Fibroblast of lung (primary cell): ENCODE results near the gene COPS6. TPM values are rescaled to one million over a fixed set of nuclear protein-coding genes. Genes with fewer than 3 reads are reported as not detected.

Experiments used
- DNase-seq, 2 donors: peaks; one replicate each; pipeline versions ENCODE4 v3.0.0 to v3.0.0-alpha.2; 2010; ENCODE audit warnings: low read depth in 2 of 2
- H2AFZ ChIP-seq: 2 replicates; pipeline ENCODE4 v1.5.1; 2012; ENCODE audit warnings: low read length, control low read depth, inconsistent platforms
- H3K27ac ChIP-seq: 2 replicates; pipeline ENCODE4 v1.5.1; 2011; ENCODE audit warnings: low read length, control low read depth; ENCODE audit not compliant: insufficient read depth
- H3K27me3 ChIP-seq: 2 replicates; pipeline ENCODE4 v1.5.1; 2011; ENCODE audit warnings: mild to moderate bottlenecking, low read length; ENCODE audit not compliant: control insufficient read depth, insufficient read depth
- H3K36me3 ChIP-seq: 2 replicates; pipeline ENCODE4 v1.5.1; 2011; ENCODE audit warnings: low read length; ENCODE audit not compliant: control insufficient read depth, insufficient read depth
- H3K4me1 ChIP-seq: 2 replicates; pipeline ENCODE4 v1.5.1; 2011; ENCODE audit warnings: low read length; ENCODE audit not compliant: control insufficient read depth, insufficient read depth; ENCODE audit errors: extremely low read depth
- H3K4me2 ChIP-seq: 2 replicates; pipeline ENCODE4 v1.5.1; 2011; ENCODE audit warnings: low read length, control low read depth; ENCODE audit not compliant: insufficient read depth; ENCODE audit errors: extremely low read depth
- H3K4me3 ChIP-seq, 4 experiments: fragments of 200-600 bp in 1 of 4; sonication (generic) in 1 of 4; replicated peaks in 1 of 4; 2 replicates each; pipeline ENCODE4 v1.5.1; 2011 to 2016; ENCODE audit warnings: low read length in 4 of 4, low read depth in 3 of 4, mild to moderate bottlenecking in 3 of 4, control low read depth in 2 of 4, inconsistent platforms in 1 of 4, mixed read lengths in 1 of 4; ENCODE audit not compliant: insufficient read depth in 1 of 4; ENCODE audit errors: control extremely low read depth in 1 of 4
- H3K79me2 ChIP-seq: 2 replicates; pipeline ENCODE4 v1.5.1; 2012; ENCODE audit warnings: mild to moderate bottlenecking, low read length, inconsistent platforms; ENCODE audit not compliant: control insufficient read depth, insufficient read depth
- H3K9ac ChIP-seq: 2 replicates; pipeline ENCODE4 v1.5.1; 2011; ENCODE audit warnings: mild to moderate bottlenecking, low read length, control low read depth; ENCODE audit not compliant: insufficient read depth
- H3K9me3 ChIP-seq: 2 replicates; pipeline ENCODE4 v1.5.1; 2012; ENCODE audit warnings: low read depth, low read length; ENCODE audit not compliant: control insufficient read depth, insufficient read depth
- H4K20me1 ChIP-seq: 2 replicates; pipeline ENCODE4 v1.5.1; 2011; ENCODE audit warnings: low read length; ENCODE audit not compliant: control insufficient read depth, insufficient read depth; ENCODE audit errors: extremely low read depth
- CTCF ChIP-seq, 2 donors: IDR thresholded peaks in 1 of 2; conservative IDR thresholded peaks in 1 of 2; 1 replicate in 1 of 2; 2 replicates in 1 of 2; pipeline ENCODE4 v1.5.1; 2011 to 2012; ENCODE audit warnings: low read length in 2 of 2, control low read depth in 1 of 2, inconsistent platforms in 1 of 2, low read depth in 1 of 2, mild to moderate bottlenecking in 1 of 2
- EZH2 ChIP-seq: IDR thresholded peaks from 2 replicates; pipeline ENCODE4 v1.5.1; 2012; ENCODE audit warnings: low read length, control low read depth, mild to moderate bottlenecking; ENCODE audit errors: missing control alignments
- polyA plus RNA-seq, 2 donors: library from polyadenylated mRNA; depleted of rRNA in 1 of 2; stranded (reverse) in 1 of 2; unstranded in 1 of 2; fragments of >200 nt; gene quantifications; 2 replicates each; pipeline ENCODE4 v1.2.1, GENCODE V29; 2011 to 2012; ENCODE audit warnings: missing spikeins in 1 of 2
- total RNA-seq: library from RNA; depleted of rRNA; stranded (reverse); fragments of >200 nt; gene quantifications from 2 replicates; pipeline ENCODE4 v1.2.1, GENCODE V29; 2014

The COPS6 gene
- total and polyA plus RNA-seq, 2 donors (not counting 1 experiment from before 2014, with no cell fraction given), result 71.0 to 188 TPM

GRCh38 chr7:100091411-100092181 is 2.8 kb downstream of the COPS6 start:
- H3K9ac ChIP-seq, result no peak overlapping the region
- no peaks in the 10 kb centered on the region for H3K27me3 ChIP-seq
- H4K20me1 ChIP-seq, result no peaks in the 10 kb centered on the region
- H3K4me2 ChIP-seq, result peak overlapping the region; percentile 15
- H3K9me3 ChIP-seq, result no peaks in the 10 kb centered on the region
- no peak for TF ChIP-seq EZH2
- peak in 1 of 2 donors; percentile 19 for TF ChIP-seq CTCF (conservative IDR thresholded peaks at IDR 0.05 in 1 of 2, IDR thresholded peaks at IDR 0.05 in 1 of 2; ENCODE audit: low read depth in 1 of 2, low read length in 2 of 2)
- no peak overlapping the region for H3K4me3 ChIP-seq
- H3K4me1 ChIP-seq, result peaks cover 26% of the 10 kb centered on the region
- H3K27ac ChIP-seq, result peak overlapping the region; percentile 34
- peak in 1 of 2 donors; percentile 29 for DNase-seq
- peaks cover 27% of the 10 kb centered on the region for H3K79me2 ChIP-seq
- H2AFZ ChIP-seq, result no peak overlapping the region
- H3K36me3 ChIP-seq, result peaks cover 46% of the 10 kb centered on the region

GRCh38 chr7:100093054-100093453 is 4.3 kb downstream of the COPS6 start:
- no peak for DNase-seq
- Histone ChIP-seq H3K4me2 (no peak overlapping the region), H3K9me3 (no peaks in the 10 kb centered on the region), H3K36me3 (peaks cover 57% of the 10 kb centered on the region), H4K20me1 (no peaks in the 10 kb centered on the region), H3K79me2 (peaks cover 34% of the 10 kb centered on the region), H2AFZ (no peak overlapping the region), H3K27ac (no peak overlapping the region), H3K4me1 (peaks cover 18% of the 10 kb centered on the region), H3K27me3 (no peaks in the 10 kb centered on the region), H3K9ac (no peak overlapping the region), H3K4me3 (no peak overlapping the region)
- TF ChIP-seq CTCF (conservative IDR thresholded peaks at IDR 0.05 in 1 of 2, IDR thresholded peaks at IDR 0.05 in 1 of 2; ENCODE audit: low read depth in 1 of 2, low read length in 2 of 2), result no peak

GRCh38 chr7:100093498-100093897 is 4.7 kb downstream of the COPS6 start:
- H3K36me3 ChIP-seq, result peaks cover 61% of the 10 kb centered on the region
- DNase-seq, result no peak

More at GRCh38 chr7:100093498-100093897, 4.7 kb downstream of the COPS6 start:
- Histone ChIP-seq H3K4me3 (no peak overlapping the region), H3K27ac (peak overlapping the region; percentile 53), H4K20me1 (no peaks in the 10 kb centered on the region), H3K79me2 (peaks cover 36% of the 10 kb centered on the region), H3K9ac (no peak overlapping the region), H2AFZ (no peak overlapping the region), H3K4me2 (no peak overlapping the region), H3K27me3 (no peaks in the 10 kb centered on the region), H3K4me1 (peaks cover 15% of the 10 kb centered on the region), H3K9me3 (no peaks in the 10 kb centered on the region)
- TF ChIP-seq EZH2 (no peak), CTCF (conservative IDR thresholded peaks at IDR 0.05 in 1 of 2, IDR thresholded peaks at IDR 0.05 in 1 of 2; ENCODE audit: low read depth in 1 of 2, low read length in 2 of 2) (no peak)
